Measurements from ENCODE around the gene TMCC3. TPM values are rescaled to one million over a fixed set of nuclear protein-coding genes. Genes with fewer than 3 reads are reported as not detected.

TMCC3 gene
- total RNA-seq, 1 experiment from 2014 or later: 2.2 TPM

GRCh38 chr12:94640134-94640928 lies 10.0 kb downstream of the TMCC3 start:
- no peaks in the 10 kb centered on the region for H3K36me3 Mint-ChIP-seq
- CTCF ChIA-PET: no interaction called here
- H3K27me3 Mint-ChIP-seq (ENCODE audit: low read depth): no peaks in the 10 kb centered on the region; the same call in 1 of the 2 replicates
- H3K9me3 Mint-ChIP-seq: no peaks in the 10 kb centered on the region
- DNase-seq (ENCODE audit: low spot score) (no peak), ATAC-seq (no peak)
- no peak for TF ChIP-seq JAZF1 (CRISPR knock-in tag; IDR thresholded peaks at IDR 0.05)
- TF ChIP-seq ZNF512 (CRISPR knock-in tag; IDR thresholded peaks at IDR 0.05; ENCODE audit: borderline replicate concordance): no peak
- no peak for TF ChIP-seq USF1 (CRISPR knock-in tag; IDR thresholded peaks at IDR 0.05)
- TF ChIP-seq TEAD1 (CRISPR knock-in tag; IDR thresholded peaks at IDR 0.05): no peak
- no peak for TF ChIP-seq NFATC4 (CRISPR knock-in tag; IDR thresholded peaks at IDR 0.05)
- no peak for TF ChIP-seq NFE2L1 (CRISPR knock-in tag; IDR thresholded peaks at IDR 0.05)
- no peak for TF ChIP-seq ZNF317 (CRISPR knock-in tag; IDR thresholded peaks at IDR 0.05; ENCODE audit: borderline replicate concordance, low read depth)
- no peak for TF ChIP-seq ZBTB21 (CRISPR knock-in tag; IDR thresholded peaks at IDR 0.05; ENCODE audit: borderline replicate concordance)
- TF ChIP-seq ZNF532 (CRISPR knock-in tag; IDR thresholded peaks at IDR 0.05; ENCODE audit: borderline replicate concordance): no peak
- no peak for TF ChIP-seq ZNF425 (CRISPR knock-in tag; conservative IDR thresholded peaks at IDR 0.05)
- H3K27ac Mint-ChIP-seq: no peak overlapping the region
- POLR2A ChIA-PET: no interaction called here
- no peaks in the 10 kb centered on the region for H3K4me1 Mint-ChIP-seq
- no peak overlapping the region for H3K4me3 Mint-ChIP-seq

GRCh38 chr12:94638521-94638920 lies 11.8 kb downstream of the TMCC3 start:
- ATAC-seq (no peak), DNase-seq (ENCODE audit: low spot score) (no peak)
- Mint-ChIP-seq H3K9me3 (no peaks in the 10 kb centered on the region), H3K4me1 (peaks cover 7% of the 10 kb centered on the region; the same call in 1 of the 2 replicates), H3K4me3 (no peak overlapping the region), H3K27ac (no peak overlapping the region), H3K36me3 (no peaks in the 10 kb centered on the region), H3K27me3 (ENCODE audit: low read depth) (no peaks in the 10 kb centered on the region; the same call in 1 of the 2 replicates)
- ChIA-PET CTCF (no interaction called here), POLR2A (no interaction called here)
- TF ChIP-seq ZNF416 (CRISPR knock-in tag; IDR thresholded peaks at IDR 0.05) (no peak), ZNF512 (CRISPR knock-in tag; IDR thresholded peaks at IDR 0.05; ENCODE audit: borderline replicate concordance) (no peak), MXD4 (CRISPR knock-in tag; IDR thresholded peaks at IDR 0.05; ENCODE audit: borderline replicate concordance) (no peak), IRF2 (CRISPR knock-in tag; IDR thresholded peaks at IDR 0.05; ENCODE audit: borderline replicate concordance, low read depth) (no peak), ESRRA (CRISPR knock-in tag; IDR thresholded peaks at IDR 0.05; ENCODE audit: borderline replicate concordance) (no peak), ETV6 (CRISPR knock-in tag; IDR thresholded peaks at IDR 0.05) (no peak), E2F1 (CRISPR knock-in tag; IDR thresholded peaks at IDR 0.05) (no peak), USF2 (CRISPR knock-in tag; IDR thresholded peaks at IDR 0.05) (no peak), NR3C1 (CRISPR knock-in tag; conservative IDR thresholded peaks at IDR 0.05; ENCODE audit: low read depth) (no peak), MYBL2 (CRISPR knock-in tag; IDR thresholded peaks at IDR 0.05) (no peak), GRHL2 (CRISPR knock-in tag; IDR thresholded peaks at IDR 0.05; ENCODE audit: insufficient replicate concordance, severe bottlenecking) (no peak), ZNF121 (CRISPR knock-in tag; IDR thresholded peaks at IDR 0.05) (no peak)
